ENCODE results near the gene ST6GALNAC4. TPM values are rescaled to one million over a fixed set of nuclear protein-coding genes. Genes with fewer than 3 reads are reported as not detected.
A peak's percentile ranks its signal among the peaks of the same experiment; 100 is the strongest.

The ST6GALNAC4 gene
- total and polyA plus RNA-seq, 2 experiments from 2014 or later = 48.8 to 119 TPM

- peak overlapping the region; percentile 76 for H3K4me3 ChIP-seq
- no peak for DNase-seq (ENCODE audit: low read depth in 1 of 2, low spot score in 1 of 2)
- no peak for TF ChIP-seq CTCF (IDR thresholded peaks at IDR 0.05; ENCODE audit: low read depth, low read length)
- H3K36me3 ChIP-seq = peaks cover under 1% of the 10 kb centered on the region
- no peak overlapping the region for H3K27ac ChIP-seq
- no peaks in the 10 kb centered on the region for H3K27me3 ChIP-seq
- H3K4me1 ChIP-seq (ENCODE audit: low read depth) = peaks cover 7% of the 10 kb centered on the region
- no peaks in the 10 kb centered on the region for H3K9me3 ChIP-seq (ENCODE audit: low read depth)
Measured at GRCh38 chr9:127937056-127937387, 20.2 kb upstream of the ST6GALNAC4 start.

GRCh38 chr9:127936347-127936852, 19.6 kb upstream of the ST6GALNAC4 start:
- TF ChIP-seq CTCF (IDR thresholded peaks at IDR 0.05; ENCODE audit: low read depth, low read length) = no peak
- Histone ChIP-seq H3K27ac (no peak overlapping the region), H3K4me3 (peak overlapping the region; percentile 76), H3K4me1 (ENCODE audit: low read depth) (peaks cover 7% of the 10 kb centered on the region), H3K36me3 (no peaks in the 10 kb centered on the region), H3K27me3 (no peaks in the 10 kb centered on the region), H3K9me3 (ENCODE audit: low read depth) (no peaks in the 10 kb centered on the region)
- no peak for DNase-seq (ENCODE audit: low read depth in 1 of 2, low spot score in 1 of 2)

- TF ChIP-seq CTCF (IDR thresholded peaks at IDR 0.05; ENCODE audit: low read depth, low read length) = no peak
- H3K36me3 ChIP-seq = no peaks in the 10 kb centered on the region
- H3K27me3 ChIP-seq = no peaks in the 10 kb centered on the region
- no peak overlapping the region for H3K4me3 ChIP-seq
- no peaks in the 10 kb centered on the region for H3K9me3 ChIP-seq (ENCODE audit: low read depth)
- no peak for DNase-seq (ENCODE audit: low read depth in 1 of 2, low spot score in 1 of 2)
- H3K27ac ChIP-seq = no peak overlapping the region
- H3K4me1 ChIP-seq (ENCODE audit: low read depth) = peaks cover 7% of the 10 kb centered on the region
Measured at GRCh38 chr9:127935765-127936221, 19.0 kb upstream of the ST6GALNAC4 start.

GRCh38 chr9:127934986-127935385, 18.1 kb upstream of the ST6GALNAC4 start:
- Histone ChIP-seq H3K36me3 (no peaks in the 10 kb centered on the region), H3K4me3 (no peak overlapping the region)
- no peak for DNase-seq (ENCODE audit: low read depth in 1 of 2, low spot score in 1 of 2)

DNA sequence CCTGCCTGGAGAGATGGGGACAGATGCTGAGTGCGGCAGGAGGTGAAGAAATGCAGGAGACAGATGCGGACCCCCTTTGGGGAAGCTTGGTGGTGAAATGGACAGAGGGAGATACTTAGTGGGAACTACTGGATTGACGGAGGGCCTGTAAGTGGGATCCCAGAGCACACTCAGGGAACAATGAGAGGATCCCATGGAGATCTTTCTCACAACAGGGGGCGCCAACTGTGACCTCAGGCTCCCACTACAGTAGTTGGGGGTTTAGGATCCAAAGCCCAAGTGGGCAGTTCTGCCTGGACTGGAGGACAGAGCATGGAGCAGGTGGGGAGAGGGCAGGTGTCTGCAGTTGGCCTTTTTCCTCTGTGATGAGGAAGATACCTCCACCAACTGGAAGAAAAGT, 17.4 kb upstream of the ST6GALNAC4 start:
- DNase-seq (ENCODE audit: low read depth in 1 of 2, low spot score in 1 of 2) = no peak
- Histone ChIP-seq H3K4me3 (no peak overlapping the region), H3K27ac (no peak overlapping the region), H3K36me3 (no peaks in the 10 kb centered on the region), H3K4me1 (ENCODE audit: low read depth) (peaks cover 7% of the 10 kb centered on the region), H3K27me3 (peaks cover under 1% of the 10 kb centered on the region), H3K9me3 (ENCODE audit: low read depth) (no peaks in the 10 kb centered on the region)
- no peak for TF ChIP-seq CTCF (IDR thresholded peaks at IDR 0.05; ENCODE audit: low read depth, low read length)

More at GRCh38 chr9:127934986-127935385, 18.1 kb upstream of the ST6GALNAC4 start:
- no peak for TF ChIP-seq CTCF (IDR thresholded peaks at IDR 0.05; ENCODE audit: low read depth, low read length)
- Histone ChIP-seq H3K27ac (no peak overlapping the region), H3K9me3 (ENCODE audit: low read depth) (no peaks in the 10 kb centered on the region), H3K4me1 (ENCODE audit: low read depth) (peaks cover 7% of the 10 kb centered on the region), H3K27me3 (no peaks in the 10 kb centered on the region)

Data from cardiac muscle cell (in vitro differentiated cells and primary cell).